ENCODE measurements around the gene TMEM63C.

- TF ChIP-seq CREB1 (IDR thresholded peaks at IDR 0.05; ENCODE audit: low read depth), result no peak
- TF ChIP-seq EGR1 (IDR thresholded peaks at IDR 0.05), result no peak
- TF ChIP-seq YY1 (IDR thresholded peaks at IDR 0.05; ENCODE audit: low read depth), result no peak
- TF ChIP-seq NFIC (IDR thresholded peaks at IDR 0.05), result no peak
- no peak for TF ChIP-seq RAD21 (IDR thresholded peaks at IDR 0.05; ENCODE audit: low read depth)
- no peak for TF ChIP-seq MAX (IDR thresholded peaks at IDR 0.05)
- TF ChIP-seq CEBPB (IDR thresholded peaks at IDR 0.05), result no peak
- TF ChIP-seq USF1 (IDR thresholded peaks at IDR 0.05), result no peak
- no peak for TF ChIP-seq REST (IDR thresholded peaks at IDR 0.05; ENCODE audit: low read depth)
- no peak for TF ChIP-seq TEAD4 (IDR thresholded peaks at IDR 0.05)
- no peak for TF ChIP-seq FOXM1 (IDR thresholded peaks at IDR 0.05; ENCODE audit: borderline replicate concordance, low read depth)
- TF ChIP-seq TCF12 (IDR thresholded peaks at IDR 0.05; ENCODE audit: low read depth), result no peak
- no peak for TF ChIP-seq TAF1 (IDR thresholded peaks at IDR 0.05; ENCODE audit: low read depth)
- no peak for TF ChIP-seq ZBTB7A (IDR thresholded peaks at IDR 0.05; ENCODE audit: low read depth)
Measured at GRCh38 chr14:77270361-77271112, 88.9 kb downstream of the TMEM63C start.
